ENCODE data around the gene MVB12B. TPM values are rescaled to one million over a fixed set of nuclear protein-coding genes. Genes with fewer than 3 reads are reported as not detected.

MVB12B gene
- total RNA-seq, 2 donors from 2014 or later, result 5.9 to 8.7 TPM

DNA sequence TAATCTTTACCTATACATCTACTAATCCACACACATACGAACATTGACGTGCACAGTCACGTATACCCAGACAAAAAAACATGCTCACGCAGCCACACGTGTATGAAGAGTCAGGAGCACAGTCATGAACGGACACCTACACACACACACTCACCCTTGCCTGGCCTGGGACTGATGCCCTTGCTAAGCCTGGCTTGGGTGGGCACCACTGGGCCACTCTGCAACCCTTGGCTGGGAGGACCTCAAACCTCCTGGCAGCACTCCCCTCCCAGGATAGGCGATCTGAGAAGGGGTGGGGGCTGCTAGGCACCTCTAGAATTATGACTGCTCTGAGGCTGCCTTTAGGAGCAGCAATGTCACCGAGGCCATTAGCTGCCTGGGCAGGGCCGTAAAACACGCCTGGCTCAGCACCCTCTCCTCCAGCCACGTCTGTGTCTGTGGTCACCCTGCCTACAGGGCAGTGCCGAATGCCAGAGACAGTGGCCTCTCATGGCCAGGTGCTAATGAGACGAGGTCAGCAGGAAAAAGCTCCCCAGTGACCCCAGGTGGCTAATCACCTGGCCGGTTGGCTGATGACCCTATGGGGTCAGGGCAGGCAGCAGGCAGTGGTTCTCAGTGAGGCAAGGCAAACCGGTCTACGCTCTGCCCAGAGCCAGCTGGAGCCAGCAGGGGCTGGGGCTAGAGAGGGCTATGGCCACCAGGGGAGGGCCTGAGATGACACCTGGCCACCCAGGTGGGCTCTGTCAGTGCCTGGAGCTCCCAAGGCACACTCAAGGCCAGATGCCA lies 33.7 kb upstream of the MVB12B start:
- TF ChIP-seq, protein P1, sequence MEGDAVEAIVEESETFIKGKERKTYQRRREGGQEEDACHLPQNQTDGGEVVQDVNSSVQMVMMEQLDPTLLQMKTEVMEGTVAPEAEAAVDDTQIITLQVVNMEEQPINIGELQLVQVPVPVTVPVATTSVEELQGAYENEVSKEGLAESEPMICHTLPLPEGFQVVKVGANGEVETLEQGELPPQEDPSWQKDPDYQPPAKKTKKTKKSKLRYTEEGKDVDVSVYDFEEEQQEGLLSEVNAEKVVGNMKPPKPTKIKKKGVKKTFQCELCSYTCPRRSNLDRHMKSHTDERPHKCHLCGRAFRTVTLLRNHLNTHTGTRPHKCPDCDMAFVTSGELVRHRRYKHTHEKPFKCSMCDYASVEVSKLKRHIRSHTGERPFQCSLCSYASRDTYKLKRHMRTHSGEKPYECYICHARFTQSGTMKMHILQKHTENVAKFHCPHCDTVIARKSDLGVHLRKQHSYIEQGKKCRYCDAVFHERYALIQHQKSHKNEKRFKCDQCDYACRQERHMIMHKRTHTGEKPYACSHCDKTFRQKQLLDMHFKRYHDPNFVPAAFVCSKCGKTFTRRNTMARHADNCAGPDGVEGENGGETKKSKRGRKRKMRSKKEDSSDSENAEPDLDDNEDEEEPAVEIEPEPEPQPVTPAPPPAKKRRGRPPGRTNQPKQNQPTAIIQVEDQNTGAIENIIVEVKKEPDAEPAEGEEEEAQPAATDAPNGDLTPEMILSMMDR (IDR thresholded peaks at IDR 0.05), result no peak

DNA sequence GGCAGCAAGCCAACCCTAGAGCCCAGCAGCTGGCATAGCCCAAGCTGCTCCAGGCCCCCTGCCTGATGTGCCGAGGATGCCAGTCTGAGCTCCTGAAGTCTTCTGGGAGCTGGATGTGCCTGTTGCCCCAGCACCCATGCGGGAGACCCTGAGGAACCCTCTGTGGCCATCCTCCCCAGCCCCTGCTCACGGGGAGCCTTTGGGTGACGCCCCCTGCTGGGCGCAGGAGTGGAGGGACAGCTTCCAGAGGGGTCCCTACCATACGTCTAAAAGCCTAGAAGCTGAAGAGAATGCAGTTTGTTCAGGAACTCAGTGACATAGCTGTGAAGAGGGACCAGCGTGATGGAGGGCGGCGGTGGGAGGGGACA lies 33.1 kb upstream of the MVB12B start:
- Histone ChIP-seq H3K27ac (no peak overlapping the region), H3K4me1 (no peaks in the 10 kb centered on the region), H3K4me3 (no peak overlapping the region), H3K27me3 (no peaks in the 10 kb centered on the region), H3K36me3 (no peaks in the 10 kb centered on the region), H3K9me3 (no peaks in the 10 kb centered on the region)
- peak; percentile 34 for DNase-seq (ENCODE audit: low spot score)
- TF ChIP-seq, protein P1 (IDR thresholded peaks at IDR 0.05), result no peak

More for the DNA sequence above, 33.7 kb upstream of the MVB12B start:
- Histone ChIP-seq H3K4me1 (no peaks in the 10 kb centered on the region), H3K27me3 (no peaks in the 10 kb centered on the region), H3K27ac (no peak overlapping the region), H3K4me3 (no peak overlapping the region), H3K9me3 (no peaks in the 10 kb centered on the region), H3K36me3 (no peaks in the 10 kb centered on the region)
- DNase-seq (ENCODE audit: low spot score), result peak; percentile 48

DNA sequence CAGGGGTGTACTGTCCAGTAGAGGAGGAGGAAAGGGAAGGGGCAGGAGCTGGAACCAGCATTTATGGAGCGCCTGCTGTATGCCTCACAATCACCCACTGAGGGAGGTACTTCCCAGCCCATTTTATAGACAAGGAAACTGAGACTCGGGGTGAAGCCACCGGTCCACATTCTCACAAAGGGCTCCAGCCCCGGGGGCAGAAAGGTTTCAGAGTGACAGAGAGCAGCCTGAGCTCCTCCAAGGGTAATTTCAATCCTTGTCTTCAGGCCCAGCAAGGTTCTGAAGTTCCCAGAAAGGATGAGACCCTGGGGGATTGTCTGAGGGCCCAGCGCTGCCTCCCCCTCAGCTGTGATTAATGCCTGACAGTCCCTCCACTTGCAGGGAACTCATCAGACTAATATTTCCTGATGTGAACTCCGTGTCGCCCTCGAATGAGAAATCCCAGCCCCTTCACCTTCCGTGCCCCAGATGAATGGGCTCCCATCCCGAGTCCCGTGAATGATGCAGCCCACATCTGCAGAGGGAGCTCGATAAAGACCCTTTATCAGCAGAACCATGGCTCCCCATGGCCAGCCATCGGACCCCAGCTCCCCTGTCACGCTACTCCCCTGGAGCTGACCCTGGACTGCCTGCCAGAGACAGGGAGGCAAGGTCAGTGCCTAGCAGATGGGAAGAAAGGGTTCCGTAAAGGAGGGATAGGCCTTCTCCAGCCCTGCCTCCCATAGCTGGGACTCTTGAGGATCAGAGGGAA lies 32.1 kb upstream of the MVB12B start:
- H3K27ac ChIP-seq, result no peak overlapping the region
- no peak overlapping the region for H3K4me3 ChIP-seq
- no peaks in the 10 kb centered on the region for H3K27me3 ChIP-seq
- TF ChIP-seq, protein P1 (IDR thresholded peaks at IDR 0.05), result no peak
- no peak for DNase-seq (ENCODE audit: low spot score)
- no peaks in the 10 kb centered on the region for H3K9me3 ChIP-seq
- no peaks in the 10 kb centered on the region for H3K36me3 ChIP-seq
- H3K4me1 ChIP-seq, result no peaks in the 10 kb centered on the region

DNA sequence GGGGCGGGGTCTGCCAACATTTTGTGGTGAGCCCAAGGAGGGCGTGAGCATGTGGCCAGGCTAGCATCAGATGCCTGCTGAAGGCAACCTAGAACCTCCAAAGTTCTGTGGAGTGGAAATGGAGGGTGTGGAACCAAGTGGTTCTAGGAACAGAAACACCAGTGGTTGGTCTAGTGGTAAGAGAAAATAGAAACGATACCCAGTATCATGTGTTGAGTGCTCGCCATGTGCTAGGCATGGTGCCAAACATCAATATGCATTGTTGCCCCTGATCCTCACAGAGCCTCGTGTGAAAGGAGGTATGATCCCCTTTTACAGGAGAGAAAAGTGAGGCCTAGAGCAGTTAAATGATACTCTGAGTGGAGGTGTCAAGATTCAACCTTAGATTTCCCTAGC lies 31.5 kb upstream of the MVB12B start:
- H3K36me3 ChIP-seq, result no peaks in the 10 kb centered on the region
- TF ChIP-seq, protein P1 (IDR thresholded peaks at IDR 0.05), result no peak
- no peak overlapping the region for H3K27ac ChIP-seq
- no peaks in the 10 kb centered on the region for H3K27me3 ChIP-seq
- no peaks in the 10 kb centered on the region for H3K9me3 ChIP-seq
- no peaks in the 10 kb centered on the region for H3K4me1 ChIP-seq
- DNase-seq (ENCODE audit: low spot score), result no peak
- no peak overlapping the region for H3K4me3 ChIP-seq

GRCh38 chr9:126295516-126295915 lies 31.1 kb upstream of the MVB12B start:
- H3K27me3 ChIP-seq, result no peaks in the 10 kb centered on the region
- H3K36me3 ChIP-seq, result no peaks in the 10 kb centered on the region
- H3K4me1 ChIP-seq, result no peaks in the 10 kb centered on the region
- H3K27ac ChIP-seq, result no peak overlapping the region
- TF ChIP-seq, protein P1 (IDR thresholded peaks at IDR 0.05), result no peak
- H3K4me3 ChIP-seq, result no peak overlapping the region
- DNase-seq (ENCODE audit: low spot score), result no peak
- no peaks in the 10 kb centered on the region for H3K9me3 ChIP-seq
